ENCODE data around the gene OBP2A. TPM values are rescaled to one million over a fixed set of nuclear protein-coding genes. Genes with fewer than 3 reads are reported as not detected.

Gene OBP2A
- total RNA-seq, 1 donor from 2014 or later = not detected

- peaks cover 3% of the 10 kb centered on the region for H3K27me3 Mint-ChIP-seq (ENCODE audit: unreplicated experiment)
- H3K4me3 Mint-ChIP-seq (ENCODE audit: unreplicated experiment) = no peak overlapping the region
- no peaks in the 10 kb centered on the region for H3K4me1 Mint-ChIP-seq (ENCODE audit: unreplicated experiment)
- no peak for DNase-seq (ENCODE audit: low spot score)
- no peak for TF ChIP-seq CTCF (IDR thresholded peaks at IDR 0.05; ENCODE audit: unreplicated experiment)
- peaks cover 5% of the 10 kb centered on the region for H3K36me3 Mint-ChIP-seq (ENCODE audit: low read depth, unreplicated experiment)
- no peaks in the 10 kb centered on the region for H3K9me3 Mint-ChIP-seq (ENCODE audit: unreplicated experiment)
- H3K27ac Mint-ChIP-seq (ENCODE audit: unreplicated experiment) = no peak overlapping the region
Measured at GRCh38 chr9:135555203-135555602, 9.3 kb downstream of the OBP2A start.

GRCh38 chr9:135555910-135556309 is 10.0 kb downstream of the OBP2A start:
- no peak overlapping the region for H3K4me3 Mint-ChIP-seq (ENCODE audit: unreplicated experiment)
- no peaks in the 10 kb centered on the region for H3K9me3 Mint-ChIP-seq (ENCODE audit: unreplicated experiment)
- H3K36me3 Mint-ChIP-seq (ENCODE audit: low read depth, unreplicated experiment) = peaks cover 5% of the 10 kb centered on the region
- no peak for TF ChIP-seq CTCF (IDR thresholded peaks at IDR 0.05; ENCODE audit: unreplicated experiment)
- no peak for DNase-seq (ENCODE audit: low spot score)
- no peak overlapping the region for H3K27ac Mint-ChIP-seq (ENCODE audit: unreplicated experiment)
- H3K27me3 Mint-ChIP-seq (ENCODE audit: unreplicated experiment) = peaks cover 3% of the 10 kb centered on the region
- no peaks in the 10 kb centered on the region for H3K4me1 Mint-ChIP-seq (ENCODE audit: unreplicated experiment)

GRCh38 chr9:135559606-135560005 is 13.7 kb downstream of the OBP2A start:
- H3K4me1 Mint-ChIP-seq (ENCODE audit: unreplicated experiment) = no peaks in the 10 kb centered on the region
- no peak for DNase-seq (ENCODE audit: low spot score)

GRCh38 chr9:135561391-135562234 is 15.7 kb downstream of the OBP2A start, which contains the start of gene PAEP:
TSS of gene PAEP (plus strand) at chr9:135561756.
- Mint-ChIP-seq H3K4me1 (ENCODE audit: unreplicated experiment) (no peaks in the 10 kb centered on the region), H3K9me3 (ENCODE audit: unreplicated experiment) (no peaks in the 10 kb centered on the region), H3K27ac (ENCODE audit: unreplicated experiment) (no peak within 1 kb of the TSS), H3K4me3 (ENCODE audit: unreplicated experiment) (no peak within 1 kb of the TSS), H3K36me3 (ENCODE audit: low read depth, unreplicated experiment) (no peaks in the 10 kb centered on the region), H3K27me3 (ENCODE audit: unreplicated experiment) (no peaks in the 10 kb centered on the region)
- no peak for TF ChIP-seq CTCF (IDR thresholded peaks at IDR 0.05; ENCODE audit: unreplicated experiment)
- no peak for DNase-seq (ENCODE audit: low spot score)

More at GRCh38 chr9:135559606-135560005, 13.7 kb downstream of the OBP2A start:
- no peak overlapping the region for H3K4me3 Mint-ChIP-seq (ENCODE audit: unreplicated experiment)
- no peak overlapping the region for H3K27ac Mint-ChIP-seq (ENCODE audit: unreplicated experiment)
- H3K9me3 Mint-ChIP-seq (ENCODE audit: unreplicated experiment) = no peaks in the 10 kb centered on the region
- H3K36me3 Mint-ChIP-seq (ENCODE audit: low read depth, unreplicated experiment) = no peaks in the 10 kb centered on the region
- no peak for TF ChIP-seq CTCF (IDR thresholded peaks at IDR 0.05; ENCODE audit: unreplicated experiment)
- peaks cover 3% of the 10 kb centered on the region for H3K27me3 Mint-ChIP-seq (ENCODE audit: unreplicated experiment)

- Mint-ChIP-seq H3K27ac (ENCODE audit: unreplicated experiment) (no peak overlapping the region), H3K4me1 (ENCODE audit: unreplicated experiment) (no peaks in the 10 kb centered on the region), H3K27me3 (ENCODE audit: unreplicated experiment) (no peaks in the 10 kb centered on the region), H3K9me3 (ENCODE audit: unreplicated experiment) (no peaks in the 10 kb centered on the region), H3K4me3 (ENCODE audit: unreplicated experiment) (no peak overlapping the region), H3K36me3 (ENCODE audit: low read depth, unreplicated experiment) (no peaks in the 10 kb centered on the region)
- no peak for TF ChIP-seq CTCF (IDR thresholded peaks at IDR 0.05; ENCODE audit: unreplicated experiment)
- no peak for DNase-seq (ENCODE audit: low spot score)
Measured at GRCh38 chr9:135562235-135562745, 16.4 kb downstream of the OBP2A start.
